ENCODE measurements around the gene CCDC13. TPM values are rescaled to one million over a fixed set of nuclear protein-coding genes. Genes with fewer than 3 reads are reported as not detected.

The CCDC13 gene
- polyA plus RNA-seq, 1 donor from 2014 or later, result 6.5 TPM

GRCh38 chr3:42749753-42750231, 23.3 kb downstream of the CCDC13 start:
- Histone ChIP-seq H4K20me1 (ENCODE audit: insufficient read depth) (no peaks in the 10 kb centered on the region), H3K4me2 (ENCODE audit: low read length) (no peak overlapping the region), H3K9me2 (ENCODE audit: insufficient read depth, low read length) (no peaks in the 10 kb centered on the region), H3F3A (ENCODE audit: insufficient read depth, low read length, poor library complexity, severe bottlenecking) (no peaks in the 10 kb centered on the region), H3K9me3 (ENCODE audit: low read length) (no peaks in the 10 kb centered on the region), H3K79me2 (replicated peaks; ENCODE audit: insufficient read depth, low read length) (no peaks in the 10 kb centered on the region), H3K4me3 (ENCODE audit: low read length) (no peak overlapping the region), H2AFZ (ENCODE audit: low read depth, low read length) (no peak overlapping the region), H3K36me3 (ENCODE audit: insufficient read depth, low read length) (no peaks in the 10 kb centered on the region), H3K27me3 (ENCODE audit: insufficient read depth, low read depth, low read length) (no peaks in the 10 kb centered on the region), H3K9ac (ENCODE audit: low read length) (no peak overlapping the region), H3K27ac (ENCODE audit: low read length) (no peak overlapping the region)
- TF ChIP-seq SMC3 (conservative IDR thresholded peaks at IDR 0.05; ENCODE audit: poor library complexity) (no peak), POLR2AphosphoS5 (IDR thresholded peaks at IDR 0.05) (no peak), EZH2 (IDR thresholded peaks at IDR 0.05; ENCODE audit: borderline replicate concordance, insufficient read depth, low read length, poor library complexity, severe bottlenecking) (no peak), REST (IDR thresholded peaks at IDR 0.05; ENCODE audit: borderline replicate concordance) (no peak), TAF1 (IDR thresholded peaks at IDR 0.05; ENCODE audit: low read depth) (no peak), CTCF (IDR thresholded peaks at IDR 0.05; ENCODE audit: poor library complexity, severe bottlenecking) (no peak), MXI1 (conservative IDR thresholded peaks at IDR 0.05; ENCODE audit: poor library complexity, severe bottlenecking) (no peak), EP300 (conservative IDR thresholded peaks at IDR 0.05; ENCODE audit: poor library complexity, severe bottlenecking) (no peak), RAD21 (conservative IDR thresholded peaks at IDR 0.05) (no peak)

- H3K9me3 ChIP-seq (ENCODE audit: low read length), result no peaks in the 10 kb centered on the region
- H3K9ac ChIP-seq (ENCODE audit: low read length), result no peak overlapping the region
- no peak overlapping the region for H2AFZ ChIP-seq (ENCODE audit: low read depth, low read length)
- H3K4me2 ChIP-seq (ENCODE audit: low read length), result no peak overlapping the region
- H3K27ac ChIP-seq (ENCODE audit: low read length), result no peak overlapping the region
- TF ChIP-seq MXI1 (conservative IDR thresholded peaks at IDR 0.05; ENCODE audit: poor library complexity, severe bottlenecking) (no peak), CTCF (IDR thresholded peaks at IDR 0.05; ENCODE audit: poor library complexity, severe bottlenecking) (no peak), POLR2AphosphoS5 (IDR thresholded peaks at IDR 0.05) (no peak), RAD21 (conservative IDR thresholded peaks at IDR 0.05) (no peak), REST (IDR thresholded peaks at IDR 0.05; ENCODE audit: borderline replicate concordance) (no peak), SMC3 (conservative IDR thresholded peaks at IDR 0.05; ENCODE audit: poor library complexity) (no peak), TAF1 (IDR thresholded peaks at IDR 0.05; ENCODE audit: low read depth) (no peak), EP300 (conservative IDR thresholded peaks at IDR 0.05; ENCODE audit: poor library complexity, severe bottlenecking) (no peak), EZH2 (IDR thresholded peaks at IDR 0.05; ENCODE audit: borderline replicate concordance, insufficient read depth, low read length, poor library complexity, severe bottlenecking) (no peak)
- H3K4me3 ChIP-seq (ENCODE audit: low read length), result no peak overlapping the region
- H3K79me2 ChIP-seq (replicated peaks; ENCODE audit: insufficient read depth, low read length), result no peaks in the 10 kb centered on the region
- H3F3A ChIP-seq (ENCODE audit: insufficient read depth, low read length, poor library complexity, severe bottlenecking), result no peaks in the 10 kb centered on the region
- no peaks in the 10 kb centered on the region for H3K9me2 ChIP-seq (ENCODE audit: insufficient read depth, low read length)
- H3K36me3 ChIP-seq (ENCODE audit: insufficient read depth, low read length), result no peaks in the 10 kb centered on the region
- no peaks in the 10 kb centered on the region for H3K27me3 ChIP-seq (ENCODE audit: insufficient read depth, low read depth, low read length)
- no peaks in the 10 kb centered on the region for H4K20me1 ChIP-seq (ENCODE audit: insufficient read depth)
Observed at GRCh38 chr3:42749025-42749752, 23.9 kb downstream of the CCDC13 start.

Measured in neural cell (in vitro differentiated cells).